Upper lobe of left lung (tissue), 4 donors: ENCODE results near the gene HPD.

Source experiments
- CTCF ChIP-seq, 6 experiments: fragments of 450-650 bp in 4 of 6; fragments of 200-600 bp in 2 of 6; sonication (generic) in 2 of 6; IDR thresholded peaks; one replicate each; pipeline ENCODE4 v1.5.1; 2016 to 2019; ENCODE audit warnings: antibody characterized with exemption in 6 of 6
- POLR2A ChIP-seq, 4 donors: fragments of 450-650 bp; IDR thresholded peaks; one replicate each; pipeline ENCODE4 v1.5.1; 2016 to 2017; ENCODE audit warnings: antibody characterized with exemption in 4 of 4, mild to moderate bottlenecking in 2 of 4

GRCh38 chr12:121875582-121875981 is 16.9 kb upstream of the HPD start:
- TF ChIP-seq CTCF (IDR thresholded peaks at IDR 0.05) (no peak), POLR2A (IDR thresholded peaks at IDR 0.05) (no peak)
